ENCODE measurements around the gene SNAPC2. TPM values are rescaled to one million over a fixed set of nuclear protein-coding genes. Genes with fewer than 3 reads are reported as not detected.
A peak's percentile ranks its signal among the peaks of the same experiment; 100 is the strongest.

The SNAPC2 gene
- total RNA-seq, 2 donors from 2014 or later: 14.1 to 16.5 TPM

DNA sequence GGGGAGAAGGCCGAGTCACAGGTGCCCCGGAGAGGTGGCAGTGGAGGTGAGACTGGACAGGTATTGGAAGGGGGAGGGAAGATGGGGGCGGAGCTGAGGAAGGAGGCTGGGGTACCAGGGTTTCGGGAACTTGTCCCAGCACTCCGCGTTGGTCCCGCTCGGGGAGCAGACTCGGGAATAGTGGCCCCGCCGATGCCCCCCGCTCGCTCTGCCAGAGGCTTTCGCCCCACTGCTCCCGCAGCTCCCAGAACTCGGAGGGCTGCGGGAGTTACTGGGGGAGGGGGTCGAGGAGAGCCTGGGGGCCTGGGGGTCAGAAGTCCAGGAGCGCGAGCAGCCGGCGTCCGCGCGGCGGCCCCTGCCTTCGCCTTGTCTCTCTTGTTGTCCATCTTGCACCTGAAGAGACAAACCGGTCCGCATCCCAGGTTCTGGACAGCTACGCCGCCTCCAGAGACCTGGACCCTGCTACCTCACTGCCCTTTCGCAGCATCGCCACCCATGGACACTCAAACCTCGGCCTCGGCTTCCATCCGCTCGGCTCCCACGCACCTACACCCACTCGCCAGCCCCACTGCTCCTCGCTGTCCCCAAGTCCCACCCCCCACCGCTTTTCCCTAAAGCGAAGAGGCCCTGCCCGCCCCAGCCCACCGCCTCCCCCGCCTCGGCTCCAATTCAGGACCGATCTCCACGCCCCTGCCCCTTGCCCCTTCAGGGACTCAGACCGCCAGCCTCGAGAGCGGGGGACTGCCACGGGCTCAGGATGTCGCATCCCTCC is 46.6 kb upstream of the SNAPC2 start:
- DNase-seq (ENCODE audit: low spot score): no peak
- peaks cover 0 to 46% of the 10 kb centered on the region in 2 donors for H3K4me1 ChIP-seq
- peak overlapping the region; percentile 30 to 50 for H3K4me3 ChIP-seq

DNA sequence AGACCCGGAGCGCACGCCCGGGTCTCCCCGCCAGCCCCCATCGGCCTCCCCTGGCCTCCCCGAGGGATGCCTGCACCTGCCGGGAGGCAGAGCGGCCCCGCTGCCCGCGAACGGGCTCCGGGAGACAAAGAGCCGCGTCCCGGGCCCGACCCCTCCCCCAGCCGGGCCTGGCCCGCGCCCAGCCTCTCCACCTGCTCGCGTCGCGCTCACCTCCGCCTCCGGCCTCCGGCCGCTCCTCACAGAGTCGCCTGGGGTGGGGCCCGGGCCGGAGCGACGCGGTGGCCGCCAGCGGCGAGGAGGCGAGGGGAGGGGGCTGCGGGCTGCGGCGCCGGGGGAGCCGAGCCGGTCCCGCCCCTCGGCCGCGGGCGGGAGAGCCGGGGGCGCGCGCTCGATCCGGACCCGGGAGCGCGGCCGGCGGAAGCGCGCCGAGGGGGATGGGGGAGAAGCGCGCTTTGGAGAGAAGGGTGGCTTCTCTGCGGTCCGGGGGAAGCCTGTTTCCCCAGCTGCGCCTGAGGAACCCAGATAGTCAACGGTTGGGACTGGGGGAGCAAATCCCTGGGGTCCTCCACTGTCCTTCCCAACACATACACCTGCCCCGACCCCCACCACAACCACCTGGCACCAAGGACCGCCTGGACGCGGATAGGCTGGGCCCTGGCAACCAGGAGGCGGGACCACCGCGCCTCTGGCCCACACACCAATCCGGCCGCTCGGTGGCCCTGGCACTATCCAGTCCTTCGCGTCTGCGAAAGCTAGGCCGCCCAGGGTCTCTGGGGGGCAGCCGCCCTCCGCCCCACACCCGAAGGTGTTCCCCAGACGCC is 45.9 kb upstream of the SNAPC2 start, which contains the start of gene PRR36:
TSS of gene PRR36 (minus strand) at position 315 of the 821 bp plus-strand sequence. CDS start 701 bp downstream, outside the sequence.
- TF ChIP-seq CTCF (IDR thresholded peaks at IDR 0.05): no peak
- Histone ChIP-seq H3K36me3 (no peaks in the 10 kb centered on the region), H3K27ac (no peak within 1 kb of the TSS), H3K4me3 (peak within 1 kb of the TSS; percentile 30 to 50), H3K27me3 (peaks cover 0 to 5% of the 10 kb centered on the region in 2 donors), H3K9me3 (no peaks in the 10 kb centered on the region), H3K4me1 (peaks cover 0 to 38% of the 10 kb centered on the region in 2 donors)
- no peak for DNase-seq (ENCODE audit: low spot score)

More for the DNA sequence above, 46.6 kb upstream of the SNAPC2 start:
- no peak for TF ChIP-seq CTCF (IDR thresholded peaks at IDR 0.05)
- Histone ChIP-seq H3K27ac (no peak overlapping the region), H3K27me3 (peaks cover 0 to 5% of the 10 kb centered on the region in 2 donors), H3K36me3 (no peaks in the 10 kb centered on the region), H3K9me3 (no peaks in the 10 kb centered on the region)

DNA sequence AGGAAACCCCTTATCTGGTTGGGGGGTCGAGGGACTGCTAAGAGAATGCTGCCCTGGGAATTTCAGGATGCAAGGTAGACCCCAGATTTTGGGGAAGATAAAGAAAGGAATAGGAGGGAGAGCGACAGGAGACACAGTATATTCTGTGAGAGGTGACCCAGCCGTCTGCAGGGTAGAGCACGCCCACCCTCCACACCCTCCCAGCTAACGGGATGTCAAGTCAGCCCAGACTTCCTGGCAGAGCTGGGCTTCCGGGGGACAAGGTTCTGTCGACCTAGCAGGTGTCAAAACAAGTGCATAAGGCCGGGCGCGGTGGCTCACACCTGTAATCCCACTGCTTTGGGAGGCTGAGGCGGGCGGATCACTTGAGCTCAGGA is 45.3 kb upstream of the SNAPC2 start:
- no peak for DNase-seq (ENCODE audit: low spot score)
- H3K4me3 ChIP-seq: peak overlapping the region; percentile 30 to 50

GRCh38 chr19:7877249-7877836 is 42.8 kb upstream of the SNAPC2 start:
- Histone ChIP-seq H3K36me3 (no peaks in the 10 kb centered on the region), H3K4me1 (peaks cover 0 to 17% of the 10 kb centered on the region in 2 donors), H3K4me3 (no peak overlapping the region), H3K27me3 (peaks cover 0 to 5% of the 10 kb centered on the region in 2 donors), H3K9me3 (no peaks in the 10 kb centered on the region), H3K27ac (no peak overlapping the region)
- no peak for DNase-seq (ENCODE audit: low spot score)
- TF ChIP-seq CTCF (IDR thresholded peaks at IDR 0.05): no peak

More for the DNA sequence above, 45.3 kb upstream of the SNAPC2 start:
- Histone ChIP-seq H3K9me3 (no peaks in the 10 kb centered on the region), H3K27ac (no peak overlapping the region), H3K36me3 (no peaks in the 10 kb centered on the region), H3K27me3 (peaks cover 0 to 5% of the 10 kb centered on the region in 2 donors), H3K4me1 (peaks cover 0 to 32% of the 10 kb centered on the region in 2 donors)
- no peak for TF ChIP-seq CTCF (IDR thresholded peaks at IDR 0.05)

GRCh38 chr19:7879111-7879807 is 40.9 kb upstream of the SNAPC2 start:
- DNase-seq (ENCODE audit: low spot score): no peak
- Histone ChIP-seq H3K27me3 (no peaks in the 10 kb centered on the region), H3K4me3 (no peak overlapping the region), H3K27ac (no peak overlapping the region), H3K4me1 (peaks cover 0 to 4% of the 10 kb centered on the region in 2 donors), H3K36me3 (no peaks in the 10 kb centered on the region), H3K9me3 (no peaks in the 10 kb centered on the region)
- no peak for TF ChIP-seq CTCF (IDR thresholded peaks at IDR 0.05)
